HG03108 (cell line): ENCODE results near the gene CCDC70.

Experiments
- ATAC-seq: cut with Tn5 transposase; IDR thresholded peaks from one replicate; pipeline ENCODE4 v1.9.1; 2021; ENCODE audit warnings: moderate library complexity; ENCODE audit not compliant: unreplicated experiment

Gene CCDC70

DNA sequence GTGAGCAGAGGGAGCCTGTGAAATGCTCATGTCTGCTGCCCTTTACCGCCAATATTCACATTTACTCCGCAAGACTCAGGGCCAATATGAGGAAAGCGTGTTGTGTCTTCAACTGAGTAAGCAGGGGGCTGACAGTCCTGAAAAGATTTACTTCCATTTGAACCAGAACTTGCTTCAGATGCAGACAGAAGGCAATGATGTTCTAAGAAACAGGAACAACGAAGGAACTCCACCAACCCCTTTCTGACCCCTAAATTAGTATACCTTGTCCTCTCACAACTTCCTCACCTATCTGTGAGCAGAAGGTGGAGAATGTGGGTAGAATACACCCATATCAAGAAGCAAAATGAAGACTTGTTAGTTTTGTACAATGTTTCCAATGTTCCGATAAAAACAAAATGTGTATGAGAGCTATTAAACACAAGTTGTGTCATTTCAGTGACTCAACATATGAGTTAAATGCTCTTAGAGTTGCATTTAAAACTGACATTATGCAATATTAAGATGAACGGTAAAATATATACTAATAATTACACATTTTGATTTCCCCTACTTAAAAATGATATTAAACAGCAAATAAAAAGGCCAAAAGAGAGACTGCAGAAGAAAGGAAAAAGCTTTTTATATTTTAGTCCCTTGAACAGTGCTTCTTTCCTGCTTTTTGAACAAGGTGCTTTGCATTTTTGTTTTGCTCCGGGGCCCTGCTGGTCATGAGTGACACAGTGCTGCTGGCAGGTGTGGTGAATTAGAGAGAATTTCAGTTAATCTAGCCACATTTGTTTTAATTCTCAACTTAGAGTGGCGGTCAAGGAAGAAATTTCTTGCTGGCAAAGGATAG is 32.8 kb upstream of the CCDC70 start:
- no peak for ATAC-seq

- ATAC-seq, result no peak
Measured at GRCh38 chr13:51829568-51829899, 32.2 kb upstream of the CCDC70 start.

GRCh38 chr13:51831519-51831918 is 30.2 kb upstream of the CCDC70 start:
- no peak for ATAC-seq

- peak; percentile 68 for ATAC-seq
Measured at GRCh38 chr13:51832471-51833152, 29.2 kb upstream of the CCDC70 start.

- ATAC-seq, result no peak
Measured at GRCh38 chr13:51833980-51834379, 27.8 kb upstream of the CCDC70 start.

DNA sequence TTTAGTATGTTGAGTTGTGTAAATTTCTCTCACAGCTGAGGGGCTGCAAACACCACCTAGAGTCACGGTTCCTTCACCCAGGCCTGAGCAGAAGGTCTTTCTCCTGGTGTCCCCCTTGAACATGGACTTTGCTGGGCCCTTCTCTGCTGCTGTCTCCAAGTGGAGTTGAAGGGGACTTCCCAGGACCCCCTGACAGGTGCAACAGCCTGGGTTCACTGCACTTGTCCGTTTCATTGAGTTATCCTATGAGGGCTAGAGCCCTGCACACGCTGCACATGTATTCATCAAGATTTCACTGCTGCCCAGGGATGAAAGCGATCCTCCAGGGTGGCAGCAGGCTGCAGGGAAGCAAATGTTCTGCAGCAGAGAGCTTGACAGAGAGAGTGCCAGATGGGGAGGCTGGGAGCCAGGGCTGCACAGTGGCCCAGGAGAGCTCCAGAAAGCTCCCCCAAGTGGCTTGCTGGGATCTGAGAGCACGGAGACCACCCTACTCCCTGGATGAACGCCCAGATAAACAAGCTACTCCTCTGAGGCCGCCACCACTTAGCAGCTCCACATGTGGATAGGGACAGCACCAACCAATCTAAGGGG is 27.1 kb upstream of the CCDC70 start:
- no peak for ATAC-seq

GRCh38 chr13:51837016-51837415 is 24.8 kb upstream of the CCDC70 start:
- no peak for ATAC-seq

- ATAC-seq, result no peak
Measured at GRCh38 chr13:51838240-51838846, 23.4 kb upstream of the CCDC70 start.

DNA sequence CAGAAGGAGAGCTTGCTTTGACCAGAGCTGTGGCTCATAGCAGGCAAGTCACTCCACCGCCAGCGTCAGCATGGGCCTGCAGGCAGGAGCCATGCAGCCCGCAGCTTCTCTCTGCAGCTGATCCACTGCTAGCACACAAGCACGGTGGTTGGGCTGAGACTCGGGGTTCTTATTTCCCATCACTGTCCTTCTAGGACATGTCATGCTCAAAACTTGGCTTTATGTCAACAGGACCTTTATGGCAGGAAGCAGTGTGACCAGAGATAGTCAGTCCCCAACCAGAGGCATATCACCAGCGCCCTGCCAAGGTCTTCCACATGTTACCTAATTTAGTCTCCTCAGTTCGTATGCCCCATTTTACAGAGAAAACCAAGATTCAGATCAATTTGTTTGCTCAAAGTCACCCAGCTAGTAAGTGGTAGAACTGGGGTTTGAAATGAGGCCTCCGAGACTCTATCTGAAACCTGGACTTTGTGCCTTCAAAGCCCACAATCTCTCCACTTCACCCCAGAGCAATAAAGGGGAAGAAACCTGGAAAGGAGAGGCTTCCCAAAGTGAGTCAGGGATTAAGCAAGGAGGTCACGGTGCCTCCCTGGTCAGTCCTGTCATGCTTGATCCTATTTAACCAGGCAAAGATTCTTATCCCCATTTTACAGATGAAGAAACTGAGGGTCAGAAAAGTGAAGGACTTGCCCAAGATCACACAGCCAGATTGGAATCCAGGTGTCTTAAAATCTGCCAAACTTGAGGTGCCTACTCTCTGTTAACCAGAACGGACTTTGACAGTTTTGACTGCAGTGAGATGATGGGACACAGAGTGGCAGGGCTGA is 21.8 kb upstream of the CCDC70 start:
- ATAC-seq, result no peak

- ATAC-seq, result no peak
Measured at GRCh38 chr13:51840917-51841316, 20.9 kb upstream of the CCDC70 start.

DNA sequence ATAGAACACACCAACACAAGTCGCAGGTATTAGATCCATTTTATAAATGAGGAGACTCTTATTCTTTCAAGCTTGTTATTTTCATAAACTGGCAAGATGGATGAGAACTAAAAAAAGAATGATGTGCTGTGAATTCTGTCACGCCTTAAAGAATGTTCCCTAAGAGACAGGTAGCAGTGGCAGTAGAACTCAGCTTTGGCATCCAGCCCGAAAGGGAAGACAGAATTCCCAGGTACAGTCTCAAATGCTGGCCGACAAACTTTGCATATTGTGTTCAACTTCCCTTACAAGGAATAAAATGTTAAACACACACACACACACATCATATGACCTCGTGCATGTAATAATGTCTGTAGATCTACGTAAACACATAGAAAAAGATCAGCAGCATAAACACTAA is 20.0 kb upstream of the CCDC70 start:
- no peak for ATAC-seq

DNA sequence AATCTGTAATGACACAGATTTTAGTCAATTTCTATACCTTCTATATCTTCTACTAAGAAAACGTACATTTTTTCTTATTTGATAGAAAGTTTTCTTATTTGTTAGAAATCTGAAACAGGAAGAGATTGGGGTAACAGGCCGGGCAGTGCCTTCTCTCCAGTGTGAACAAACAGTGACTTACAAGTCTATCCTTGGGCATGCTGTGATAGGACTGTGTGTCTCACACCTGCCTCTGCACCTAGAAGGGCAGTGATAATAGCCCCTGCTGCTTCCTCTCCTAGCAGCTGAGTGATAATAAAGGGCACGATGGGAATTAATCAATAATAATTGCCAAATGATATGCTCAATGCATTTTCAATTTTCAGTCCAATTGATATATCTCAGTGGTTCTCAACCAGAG is 18.2 kb upstream of the CCDC70 start:
- no peak for ATAC-seq

DNA sequence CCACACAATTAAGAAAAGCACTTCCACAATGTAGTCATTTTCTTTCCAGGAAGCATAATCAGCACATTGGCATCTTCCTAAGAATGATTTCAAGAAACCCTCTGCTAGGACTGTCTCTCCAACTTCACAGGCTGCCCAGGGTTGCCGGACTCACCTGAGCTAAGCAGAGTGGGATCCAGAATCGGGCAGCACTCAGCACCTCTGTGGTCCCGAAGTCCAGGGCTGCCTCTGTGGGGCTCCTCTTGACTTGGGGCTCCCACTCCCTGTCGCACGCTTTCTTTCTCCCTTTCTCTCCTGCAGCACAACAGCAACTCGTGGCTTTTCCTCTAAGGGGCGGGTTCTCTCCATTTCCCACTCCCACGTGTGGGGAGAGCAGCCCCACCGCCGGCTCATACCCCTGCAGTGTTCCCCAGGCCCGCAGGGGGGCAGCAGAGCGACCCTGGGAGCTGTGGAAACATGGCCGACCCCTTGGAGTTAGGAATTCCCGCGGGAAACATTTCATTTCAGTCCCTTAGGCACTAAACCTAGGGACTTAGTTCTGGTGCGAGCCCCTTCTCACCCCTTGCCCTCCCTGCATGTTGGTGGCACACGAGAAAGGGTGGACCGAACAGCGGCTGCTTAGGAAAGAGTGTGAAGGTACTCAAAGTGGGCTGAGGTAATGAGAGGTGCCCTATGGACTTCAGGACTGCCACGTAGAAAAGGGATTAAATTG is 16.8 kb upstream of the CCDC70 start, which contains the start of gene TMEM272:
TSS of gene TMEM272 (minus strand) at position 316 of the 712 bp plus-strand sequence. CDS start 6,647 bp downstream, outside the sequence.
- no peak for ATAC-seq

GRCh38 chr13:51845574-51846318 is 16.0 kb upstream of the CCDC70 start:
- ATAC-seq, result no peak

GRCh38 chr13:51846756-51847155 is 15.0 kb upstream of the CCDC70 start:
- ATAC-seq, result no peak

DNA sequence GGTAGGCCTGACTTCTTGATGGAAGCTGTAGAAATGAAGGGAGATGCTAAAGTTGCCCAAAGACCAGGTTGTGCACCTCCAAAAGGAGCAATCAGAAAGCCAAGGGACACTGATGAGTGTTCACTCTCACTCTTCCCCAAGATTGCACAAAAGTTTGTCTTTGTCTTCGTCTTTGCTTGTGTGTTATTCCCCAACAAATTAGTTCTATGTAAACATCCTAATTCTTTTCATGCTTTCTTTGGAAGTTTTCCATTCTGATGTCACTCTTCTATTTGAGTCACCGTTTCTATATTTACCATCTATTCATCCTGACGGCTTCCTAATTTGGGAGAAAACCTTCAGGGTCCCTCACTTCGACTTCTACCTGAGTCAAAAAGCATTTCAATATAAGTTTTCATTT is 13.1 kb upstream of the CCDC70 start:
- no peak for ATAC-seq

DNA sequence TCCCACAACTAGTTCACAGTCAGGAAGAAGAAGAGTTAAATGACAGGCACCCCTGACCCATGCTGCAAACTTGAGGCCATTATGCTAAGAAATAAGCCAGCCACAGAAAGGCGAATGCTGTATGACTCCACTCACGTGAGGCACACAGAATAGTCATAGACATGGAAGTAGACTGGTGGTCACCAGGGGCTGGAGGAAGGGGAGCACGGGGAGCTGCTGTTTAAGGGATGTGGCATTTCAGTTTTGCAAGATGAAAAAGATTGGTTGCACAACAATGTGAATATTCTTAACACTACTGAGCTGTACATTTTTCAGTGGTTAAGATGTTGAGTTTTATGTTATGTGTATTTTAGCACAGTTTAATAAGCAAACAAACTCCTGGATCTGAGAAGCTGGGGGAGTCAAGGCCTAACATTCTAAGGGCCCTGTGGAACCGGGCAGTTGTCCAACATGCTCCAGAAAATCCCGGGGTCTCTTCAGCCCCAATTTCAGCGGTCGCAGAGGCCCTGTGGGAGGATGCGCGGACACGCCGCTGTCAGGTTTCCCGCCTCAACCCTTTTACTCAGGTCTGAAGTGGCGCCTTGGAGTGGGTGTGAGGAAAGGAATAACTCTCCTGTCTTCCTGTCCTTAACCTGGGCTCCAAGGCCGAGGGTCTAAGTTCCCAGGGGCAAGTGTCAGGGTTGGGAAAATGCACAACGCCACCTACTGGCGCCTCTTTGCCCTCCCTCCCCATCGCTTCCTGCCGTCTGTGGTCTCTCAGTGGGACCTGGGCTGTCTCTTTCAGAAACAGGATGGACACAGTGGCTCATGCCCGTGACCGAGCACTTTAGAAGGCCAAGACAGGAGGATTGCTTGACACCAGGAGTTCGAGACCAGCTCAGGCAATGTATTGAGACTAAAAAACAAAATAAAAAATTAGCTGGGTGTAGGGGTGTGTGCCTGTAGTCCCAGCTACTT is 12.3 kb upstream of the CCDC70 start:
- no peak for ATAC-seq

- no peak for ATAC-seq
Measured at GRCh38 chr13:51856027-51856736, 5.6 kb upstream of the CCDC70 start.
